ENCODE results near the gene SEC24D. TPM values are rescaled to one million over a fixed set of nuclear protein-coding genes. Genes with fewer than 3 reads are reported as not detected.

Gene SEC24D
- total RNA-seq, 1 experiment from 2014 or later, result 63.1 TPM

Other genes starting within 250 kb of the SEC24D start
- gene METTL14, start 150.7 kb downstream of the SEC24D start, total RNA-seq (2021), result 49.7 to 53.1 TPM (median 51.1 TPM) in 3 replicates
- 1.5 to 1.9 TPM (median 1.6 TPM) in 3 replicates for gene SYNPO2, start 52.7 kb upstream of the SEC24D start, total RNA-seq (2021)